ENCODE results near the gene NBDY.
A peak's percentile ranks its signal among the peaks of the same experiment; 100 is the strongest.
"Not testable (repeated sequence)": the region's sequence is repeated elsewhere in the genome, so short reads cannot be mapped to it uniquely, and the experiment has no call there.

Gene NBDY

DNA sequence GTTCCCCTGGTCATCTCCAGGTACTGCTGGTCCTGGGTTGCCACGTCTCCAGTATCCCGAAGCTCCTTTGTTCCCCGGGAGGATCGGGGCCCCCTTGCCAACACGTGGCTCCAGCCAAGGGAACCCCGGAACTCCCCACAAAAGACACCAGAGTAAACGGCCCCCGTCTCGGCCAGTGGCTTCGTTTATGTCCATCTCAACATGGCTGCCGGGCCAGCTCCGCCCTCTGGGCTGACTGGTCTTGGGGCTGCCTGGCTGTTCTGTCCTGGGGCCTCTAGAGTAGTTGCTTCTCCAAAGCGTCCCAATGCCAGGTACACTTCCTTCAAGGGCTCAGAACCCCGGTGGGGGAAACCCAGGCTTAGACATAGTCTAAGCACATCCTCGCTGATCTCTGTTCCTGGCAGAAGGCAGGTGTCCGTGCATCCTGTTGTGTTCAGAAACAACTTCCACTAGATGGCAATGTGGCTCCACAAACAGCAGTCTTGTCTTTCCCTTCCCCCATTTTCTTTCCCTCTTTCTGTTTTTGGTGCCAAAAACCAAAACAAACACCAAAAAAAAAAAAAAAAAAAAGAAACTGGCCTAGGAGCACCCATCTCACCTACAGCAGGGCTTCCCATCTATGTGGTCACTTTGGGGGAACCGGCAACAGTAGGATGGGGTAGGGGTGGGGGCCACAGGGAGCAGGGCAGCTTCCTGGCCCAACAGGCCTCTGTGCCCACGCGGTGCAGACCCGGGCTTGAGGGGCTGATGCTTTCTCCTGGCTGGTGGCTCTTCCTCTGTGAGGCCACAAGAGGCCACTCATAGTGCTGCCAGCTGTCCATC lies 35.3 kb downstream of the NBDY start:
- peak; percentile 62 for DNase-seq (ENCODE audit: low spot score)
- no peak for FAIRE-seq

DNA sequence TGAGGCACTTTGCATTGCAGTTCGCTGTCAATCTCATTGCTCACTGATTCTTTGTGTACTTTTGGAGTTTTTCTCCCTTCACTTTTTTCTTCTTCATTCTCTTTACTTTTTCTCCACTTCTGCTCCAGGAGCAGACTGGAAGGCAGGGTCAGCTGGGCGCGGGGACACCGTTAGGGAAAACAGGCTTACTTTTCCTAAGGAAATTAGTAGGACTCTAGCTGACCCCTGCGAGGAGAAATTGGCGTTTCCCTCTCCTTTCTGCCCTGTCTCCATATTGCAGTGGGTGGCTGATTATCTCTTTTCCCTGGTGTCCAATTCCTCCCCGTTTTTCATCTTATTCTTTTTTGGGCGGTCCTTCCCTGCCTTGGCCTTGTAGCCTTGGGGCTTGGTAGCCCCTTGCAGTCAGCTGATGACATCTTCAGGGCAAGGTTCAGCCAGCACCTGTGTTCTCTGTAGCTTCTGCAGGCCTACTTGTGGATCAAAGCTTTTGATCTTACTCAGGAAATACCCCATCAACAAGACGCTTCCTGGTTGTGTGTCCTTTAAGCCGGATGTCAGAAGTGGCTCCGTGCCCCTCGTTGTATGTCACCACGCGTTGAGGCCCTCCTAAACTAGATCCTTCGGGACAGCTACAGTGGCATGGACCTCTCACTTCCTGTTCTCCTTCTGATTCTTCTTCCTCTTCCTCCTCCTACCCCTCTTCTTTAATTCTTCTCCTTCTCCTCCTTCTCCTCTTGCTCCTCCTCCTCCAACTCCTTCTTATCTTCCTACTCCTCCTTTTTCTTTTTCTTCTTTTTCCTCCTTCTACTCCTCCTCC lies 36.1 kb downstream of the NBDY start:
- no peak for FAIRE-seq
- DNase-seq (ENCODE audit: low spot score): no peak

DNA sequence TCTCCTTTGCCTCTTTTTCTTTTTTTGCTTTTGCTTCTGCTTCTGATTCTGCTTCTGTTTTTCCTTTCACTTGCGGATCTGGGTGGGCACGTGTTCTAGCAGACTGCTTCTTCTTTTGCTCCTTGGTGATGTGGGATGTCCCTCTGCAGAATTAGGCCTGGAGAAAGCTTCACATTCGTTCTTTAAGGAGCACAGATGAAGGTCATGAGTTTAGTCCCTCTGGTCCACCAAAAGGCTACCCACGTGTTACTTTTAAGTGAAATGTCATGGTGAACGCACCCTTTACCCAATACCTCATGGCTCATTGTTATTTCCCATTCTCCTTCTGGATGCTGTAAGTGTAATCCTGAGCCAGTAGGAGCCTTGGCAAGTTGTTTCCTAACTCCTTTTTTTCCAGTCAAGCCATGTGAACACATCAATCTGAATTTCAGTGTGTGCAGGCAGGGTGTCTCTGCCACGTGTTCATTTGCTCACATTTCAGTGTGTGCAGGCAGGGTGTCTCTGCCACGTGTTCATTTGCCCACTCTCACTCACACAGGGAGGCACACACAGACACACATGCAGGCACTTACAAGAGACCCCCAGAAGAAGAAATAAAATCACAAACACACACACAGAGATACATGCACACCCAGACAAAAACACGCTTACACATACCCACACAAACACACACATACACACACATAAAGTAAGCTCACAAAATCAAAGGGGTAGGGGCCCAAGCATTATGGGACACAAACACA lies 36.9 kb downstream of the NBDY start:
- no peak for FAIRE-seq
- no peak for DNase-seq (ENCODE audit: low spot score)

DNA sequence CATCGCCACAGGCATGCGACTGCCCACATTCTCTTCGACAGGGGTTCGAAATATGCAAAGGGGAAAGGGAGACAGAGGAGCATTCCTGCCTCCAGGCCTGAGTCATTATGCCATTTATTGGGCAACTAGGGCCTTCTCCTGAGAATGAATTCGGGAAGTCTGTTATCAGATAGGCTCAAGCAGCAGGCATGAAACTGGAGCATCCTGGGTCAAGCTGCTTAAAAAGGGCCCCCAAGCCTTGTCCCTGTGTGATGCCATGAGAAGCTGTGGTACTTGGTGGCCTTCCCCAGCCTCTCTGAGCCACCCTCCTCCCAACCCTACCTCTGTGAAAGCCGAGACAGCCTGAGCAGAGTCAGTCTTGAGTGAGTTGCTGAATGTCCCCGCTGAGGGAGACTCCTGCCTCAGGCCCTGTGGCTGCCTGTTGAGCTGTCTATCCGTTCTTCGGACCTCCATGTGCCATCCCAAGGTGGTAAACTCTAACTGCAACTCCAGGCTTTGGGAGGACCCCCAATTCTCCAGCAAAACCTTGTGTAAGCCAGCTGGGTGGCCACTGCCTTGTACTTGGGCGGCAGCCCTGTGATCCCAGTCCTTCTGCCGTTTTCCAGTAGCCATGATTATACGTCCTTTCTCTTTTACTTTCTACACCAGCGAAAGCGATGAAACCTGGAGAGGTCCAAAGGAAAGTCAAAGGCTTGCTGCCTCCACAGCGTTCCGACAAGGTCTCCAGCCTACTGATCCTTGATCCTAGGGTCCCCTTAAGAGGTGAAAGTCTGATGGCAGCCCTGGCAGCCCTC lies 37.7 kb downstream of the NBDY start:
- DNase-seq (ENCODE audit: low spot score) (no peak), FAIRE-seq (no peak)

DNA sequence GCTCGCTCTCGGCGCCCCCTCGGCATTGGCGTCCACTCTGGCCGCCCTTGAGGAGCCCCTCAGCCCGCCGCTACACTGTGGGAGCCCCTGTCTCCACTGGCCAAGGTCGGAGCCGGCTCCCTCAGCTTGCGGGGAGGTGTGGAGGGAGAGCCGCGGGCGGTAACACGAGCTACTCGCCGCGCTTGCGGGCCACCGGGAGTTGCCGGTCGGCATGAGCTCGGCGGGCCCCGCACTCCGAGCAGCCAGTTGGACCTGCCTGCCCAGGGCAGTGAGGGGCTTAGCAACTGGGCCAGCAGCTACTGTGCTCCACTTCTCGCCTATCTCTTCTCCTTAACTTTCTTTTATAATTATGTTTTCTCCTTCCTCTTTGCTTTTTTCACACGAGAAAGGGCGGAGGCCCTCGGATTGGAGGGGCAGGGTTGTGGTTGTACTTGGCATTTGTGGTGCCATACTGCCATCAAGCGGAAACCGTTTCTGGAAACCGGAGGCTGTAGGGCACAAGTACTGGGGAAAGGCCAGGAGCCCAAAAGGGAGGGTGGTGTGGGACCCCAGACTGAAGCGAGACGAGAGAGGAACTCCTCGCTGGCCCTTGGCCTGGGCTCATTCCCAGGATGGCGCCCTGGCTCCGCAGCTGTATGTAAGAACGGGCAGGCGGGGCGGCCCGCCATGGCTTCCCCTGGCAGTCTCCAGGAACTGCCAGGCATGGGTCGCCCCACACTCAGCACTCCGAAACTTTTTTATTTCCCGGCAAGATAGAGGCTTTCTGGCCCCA lies 38.5 kb downstream of the NBDY start:
- not testable (repeated sequence) for DNase-seq (ENCODE audit: low spot score)

DNA sequence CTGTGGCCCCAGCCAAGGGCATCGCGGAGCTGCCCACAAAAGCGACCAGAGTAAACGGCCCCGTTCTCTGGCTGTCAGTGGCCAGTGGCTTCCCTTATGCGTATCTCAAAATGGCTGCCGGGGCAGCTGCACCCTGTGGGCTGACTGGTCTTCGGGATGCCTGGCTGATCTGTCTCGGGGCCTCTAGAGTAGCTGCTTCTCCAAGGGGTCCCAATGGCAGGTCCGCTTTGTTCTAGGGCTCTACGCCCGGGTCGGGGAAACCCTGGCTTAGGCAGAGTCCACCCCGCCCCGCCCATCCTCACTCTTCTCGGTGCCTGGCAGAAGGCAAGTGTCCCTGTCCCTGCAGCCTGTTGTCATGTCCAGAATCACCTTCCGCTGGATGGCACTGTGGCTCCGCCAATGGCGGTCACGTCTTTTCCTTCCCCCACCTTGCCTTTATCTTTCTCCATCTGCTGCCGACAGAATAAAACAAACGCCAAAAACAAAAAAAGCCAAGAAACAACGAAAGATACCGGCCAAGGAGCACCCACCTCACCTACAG lies 39.1 kb downstream of the NBDY start:
- not testable (repeated sequence) for DNase-seq (ENCODE audit: low spot score); FAIRE-seq

More for the DNA sequence above, 38.5 kb downstream of the NBDY start:
- FAIRE-seq: not testable (repeated sequence)

DNA sequence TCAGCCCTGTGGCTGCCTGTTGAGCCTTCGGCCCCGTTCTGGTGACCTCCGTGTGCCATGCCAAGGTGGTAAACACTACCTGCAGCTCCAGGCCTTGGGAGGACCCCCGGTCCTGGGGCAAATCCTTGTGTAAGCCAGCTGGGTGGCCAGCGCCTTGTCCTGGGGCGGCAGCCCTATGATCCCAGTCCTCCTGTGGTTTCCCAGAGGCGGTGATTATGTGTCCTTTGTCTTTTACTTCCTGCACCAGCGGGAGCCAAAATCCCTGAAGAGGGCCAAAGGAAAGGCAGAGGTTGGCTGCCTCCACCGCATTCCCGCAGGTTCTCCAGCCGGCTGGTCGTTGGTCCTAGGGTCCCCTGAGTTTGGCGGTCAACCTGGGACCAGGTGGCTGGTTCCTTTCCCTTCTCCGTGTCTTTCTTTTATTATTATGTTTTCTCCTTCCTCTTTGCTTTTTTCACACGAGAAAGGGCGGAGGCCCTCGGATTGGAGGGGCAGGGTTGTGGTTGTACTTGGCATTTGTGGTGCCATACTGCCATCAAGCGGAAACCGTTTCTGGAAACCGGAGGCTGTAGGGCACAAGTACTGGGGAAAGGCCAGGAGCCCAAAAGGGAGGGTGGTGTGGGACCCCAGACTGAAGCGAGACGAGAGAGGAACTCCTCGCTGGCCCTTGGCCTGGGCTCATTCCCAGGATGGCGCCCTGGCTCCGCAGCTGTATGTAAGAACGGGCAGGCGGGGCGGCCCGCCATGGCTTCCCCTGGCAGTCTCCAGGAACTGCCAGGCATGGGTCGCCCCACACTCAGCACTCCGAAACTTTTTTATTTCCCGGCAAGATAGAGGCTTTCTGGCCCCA lies 43.9 kb downstream of the NBDY start:
- not testable (repeated sequence) for DNase-seq (ENCODE audit: low spot score); FAIRE-seq

DNA sequence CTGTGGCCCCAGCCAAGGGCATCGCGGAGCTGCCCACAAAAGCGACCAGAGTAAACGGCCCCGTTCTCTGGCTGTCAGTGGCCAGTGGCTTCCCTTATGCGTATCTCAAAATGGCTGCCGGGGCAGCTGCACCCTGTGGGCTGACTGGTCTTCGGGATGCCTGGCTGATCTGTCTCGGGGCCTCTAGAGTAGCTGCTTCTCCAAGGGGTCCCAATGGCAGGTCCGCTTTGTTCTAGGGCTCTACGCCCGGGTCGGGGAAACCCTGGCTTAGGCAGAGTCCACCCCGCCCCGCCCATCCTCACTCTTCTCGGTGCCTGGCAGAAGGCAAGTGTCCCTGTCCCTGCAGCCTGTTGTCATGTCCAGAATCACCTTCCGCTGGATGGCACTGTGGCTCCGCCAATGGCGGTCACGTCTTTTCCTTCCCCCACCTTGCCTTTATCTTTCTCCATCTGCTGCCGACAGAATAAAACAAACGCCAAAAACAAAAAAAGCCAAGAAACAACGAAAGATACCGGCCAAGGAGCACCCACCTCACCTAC lies 44.5 kb downstream of the NBDY start:
- not testable (repeated sequence) for FAIRE-seq; DNase-seq (ENCODE audit: low spot score)

DNA sequence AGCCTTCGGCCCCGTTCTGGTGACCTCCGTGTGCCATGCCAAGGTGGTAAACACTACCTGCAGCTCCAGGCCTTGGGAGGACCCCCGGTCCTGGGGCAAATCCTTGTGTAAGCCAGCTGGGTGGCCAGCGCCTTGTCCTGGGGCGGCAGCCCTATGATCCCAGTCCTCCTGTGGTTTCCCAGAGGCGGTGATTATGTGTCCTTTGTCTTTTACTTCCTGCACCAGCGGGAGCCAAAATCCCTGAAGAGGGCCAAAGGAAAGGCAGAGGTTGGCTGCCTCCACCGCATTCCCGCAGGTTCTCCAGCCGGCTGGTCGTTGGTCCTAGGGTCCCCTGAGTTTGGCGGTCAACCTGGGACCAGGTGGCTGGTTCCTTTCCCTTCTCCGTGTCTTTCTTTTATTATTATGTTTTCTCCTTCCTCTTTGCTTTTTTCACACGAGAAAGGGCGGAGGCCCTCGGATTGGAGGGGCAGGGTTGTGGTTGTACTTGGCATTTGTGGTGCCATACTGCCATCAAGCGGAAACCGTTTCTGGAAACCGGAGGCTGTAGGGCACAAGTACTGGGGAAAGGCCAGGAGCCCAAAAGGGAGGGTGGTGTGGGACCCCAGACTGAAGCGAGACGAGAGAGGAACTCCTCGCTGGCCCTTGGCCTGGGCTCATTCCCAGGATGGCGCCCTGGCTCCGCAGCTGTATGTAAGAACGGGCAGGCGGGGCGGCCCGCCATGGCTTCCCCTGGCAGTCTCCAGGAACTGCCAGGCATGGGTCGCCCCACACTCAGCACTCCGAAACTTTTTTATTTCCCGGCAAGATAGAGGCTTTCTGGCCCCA lies 49.3 kb downstream of the NBDY start:
- not testable (repeated sequence) for FAIRE-seq; DNase-seq (ENCODE audit: low spot score)

DNA sequence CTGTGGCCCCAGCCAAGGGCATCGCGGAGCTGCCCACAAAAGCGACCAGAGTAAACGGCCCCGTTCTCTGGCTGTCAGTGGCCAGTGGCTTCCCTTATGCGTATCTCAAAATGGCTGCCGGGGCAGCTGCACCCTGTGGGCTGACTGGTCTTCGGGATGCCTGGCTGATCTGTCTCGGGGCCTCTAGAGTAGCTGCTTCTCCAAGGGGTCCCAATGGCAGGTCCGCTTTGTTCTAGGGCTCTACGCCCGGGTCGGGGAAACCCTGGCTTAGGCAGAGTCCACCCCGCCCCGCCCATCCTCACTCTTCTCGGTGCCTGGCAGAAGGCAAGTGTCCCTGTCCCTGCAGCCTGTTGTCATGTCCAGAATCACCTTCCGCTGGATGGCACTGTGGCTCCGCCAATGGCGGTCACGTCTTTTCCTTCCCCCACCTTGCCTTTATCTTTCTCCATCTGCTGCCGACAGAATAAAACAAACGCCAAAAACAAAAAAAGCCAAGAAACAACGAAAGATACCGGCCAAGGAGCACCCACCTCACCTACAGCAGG lies 50.0 kb downstream of the NBDY start:
- DNase-seq (ENCODE audit: low spot score); FAIRE-seq: not testable (repeated sequence)

DNA sequence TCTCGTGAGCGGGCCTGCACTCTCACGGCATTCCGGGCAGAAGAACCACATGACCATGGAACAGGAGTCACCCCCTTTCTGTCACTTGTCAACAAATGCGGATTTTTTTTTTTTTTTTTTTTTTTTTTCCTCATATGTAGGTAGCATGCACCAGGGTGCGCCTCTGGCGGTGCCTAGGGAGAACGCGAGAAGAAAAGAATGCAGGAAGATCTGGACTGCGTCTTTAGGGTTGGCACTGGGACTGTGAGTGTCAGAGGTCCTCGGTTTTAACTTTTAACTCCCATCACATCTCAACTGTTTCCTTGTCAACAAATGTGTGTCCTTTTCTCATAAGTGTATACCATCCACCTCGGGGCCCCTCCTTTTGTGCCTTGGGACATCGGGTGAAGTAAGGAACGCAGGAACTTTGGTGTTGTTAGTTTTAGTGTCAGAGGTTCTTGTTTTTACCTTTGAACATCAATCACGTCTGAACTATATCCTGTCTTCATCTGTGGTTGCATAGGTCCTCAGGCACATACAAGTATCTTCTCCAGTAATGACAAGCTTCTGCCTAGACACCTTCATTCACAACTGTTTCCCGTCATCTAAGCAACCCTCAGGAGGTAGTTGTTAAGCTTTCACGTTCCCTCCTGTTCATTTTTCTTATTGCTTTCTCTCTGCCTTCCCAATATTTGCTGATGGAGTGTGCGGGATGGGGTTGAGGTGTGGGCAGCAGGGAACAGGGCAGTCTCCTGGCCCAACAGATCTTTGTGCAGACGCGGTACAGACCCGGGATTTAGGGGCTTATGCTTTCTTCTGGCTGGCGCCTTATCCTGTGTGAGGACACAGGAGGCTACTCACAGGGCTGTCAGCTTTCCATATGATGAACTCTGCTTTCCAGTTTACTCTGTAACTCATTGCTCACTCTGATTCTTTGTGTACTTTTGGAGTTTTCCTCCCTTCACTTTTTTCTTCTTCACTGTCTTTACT lies 51.9 kb downstream of the NBDY start:
- FAIRE-seq; DNase-seq (ENCODE audit: low spot score): not testable (repeated sequence)

DNA sequence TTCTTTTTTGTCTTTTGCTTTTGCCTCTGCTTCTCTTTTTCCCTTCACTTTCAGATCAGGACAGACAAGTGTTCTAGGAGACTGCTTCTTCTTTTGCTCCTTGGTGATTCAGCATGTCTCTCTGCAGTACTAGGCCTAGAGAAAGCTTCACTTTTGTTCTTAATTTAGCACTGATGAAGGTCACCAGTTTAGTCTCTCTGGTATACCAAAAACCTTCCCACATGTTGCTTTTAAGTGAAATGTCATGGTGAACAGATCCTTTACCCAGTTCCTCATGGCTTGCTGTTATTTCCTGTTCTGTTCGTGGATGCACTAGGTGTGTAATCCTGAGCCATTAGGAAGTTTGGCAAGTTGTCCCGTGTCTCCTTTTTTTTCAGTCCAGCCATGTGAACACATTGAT lies 53.3 kb downstream of the NBDY start:
- no peak for FAIRE-seq
- no peak for DNase-seq (ENCODE audit: low spot score)

DNA sequence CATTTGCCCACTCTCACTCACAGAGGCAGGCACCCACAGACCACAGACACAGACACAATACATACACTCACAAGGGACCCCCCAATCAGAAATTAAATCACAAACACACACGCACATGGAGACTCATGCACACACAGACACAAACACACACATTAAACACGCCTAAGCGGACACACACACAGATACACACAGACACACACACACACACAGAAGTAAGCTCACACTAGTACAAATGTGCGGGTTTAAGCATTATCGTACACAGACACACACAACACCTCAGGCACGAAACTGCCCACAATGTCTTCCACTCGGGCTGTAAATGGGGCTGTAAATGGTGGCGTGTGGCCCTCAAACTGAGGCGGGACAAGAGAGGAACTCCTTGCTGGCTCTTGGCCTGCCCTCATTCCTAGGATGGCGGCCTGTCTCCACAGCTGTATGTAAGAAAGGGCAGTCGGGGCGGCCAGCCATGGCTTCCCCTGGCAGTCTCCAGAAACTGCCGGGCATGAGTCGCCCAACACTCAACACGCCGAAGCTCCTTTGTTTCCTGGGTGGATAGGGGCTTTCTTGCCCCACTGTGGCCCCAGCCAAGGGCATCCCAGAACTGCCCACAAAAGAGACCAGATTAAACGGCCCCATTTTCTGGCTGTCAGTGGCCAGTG lies 53.9 kb downstream of the NBDY start:
- FAIRE-seq (no peak), DNase-seq (ENCODE audit: low spot score) (no peak)

DNA sequence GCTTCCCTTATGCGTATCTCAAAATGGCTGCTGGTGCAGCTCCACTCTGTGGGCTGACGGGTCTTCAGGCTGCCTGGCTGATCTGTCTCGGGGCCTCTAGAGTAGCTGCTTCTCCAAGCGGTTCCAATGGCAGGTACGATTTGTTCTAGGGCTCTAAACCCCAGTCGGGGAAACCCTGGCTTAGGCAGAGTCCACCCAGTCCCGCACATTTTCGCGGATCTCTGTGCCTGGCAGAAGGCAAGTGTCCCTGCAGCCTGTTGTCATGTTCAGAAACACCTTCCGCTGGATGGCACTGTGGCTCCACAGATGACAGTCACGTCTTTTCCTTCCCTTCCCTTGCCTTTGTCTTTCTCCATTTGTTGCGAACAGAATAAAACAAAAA lies 54.4 kb downstream of the NBDY start:
- DNase-seq (ENCODE audit: low spot score) (no peak), FAIRE-seq (no peak)

DNA sequence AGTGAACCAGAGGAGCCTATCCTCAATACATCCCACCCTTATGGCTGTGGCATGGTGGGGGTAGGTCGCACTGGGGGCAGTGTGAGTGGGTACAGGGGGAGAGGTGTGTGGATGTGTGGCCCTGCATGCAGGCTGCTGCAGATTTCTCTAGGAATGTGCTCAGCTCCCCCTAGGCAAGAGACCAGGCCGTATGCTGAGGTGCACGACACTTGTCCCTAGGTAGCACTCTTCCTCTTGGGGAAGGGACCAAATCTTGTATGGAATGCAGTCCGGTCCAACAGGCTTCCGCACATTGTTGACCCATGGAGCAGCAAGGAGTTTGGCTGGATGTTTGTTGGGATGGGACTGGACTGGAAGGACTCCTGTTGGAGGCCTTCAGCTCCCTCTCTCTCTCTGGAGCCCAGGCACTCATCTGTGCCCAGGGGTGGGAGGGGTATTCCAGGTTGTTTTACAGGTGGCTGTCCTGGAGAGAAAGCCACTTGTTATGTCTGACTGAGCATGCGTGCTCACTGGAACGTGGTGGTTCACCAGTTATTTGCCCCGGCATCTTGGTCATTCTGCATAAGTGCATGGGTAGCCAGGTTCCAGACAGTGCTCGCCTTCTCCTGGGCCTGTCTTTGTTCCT lies 55.1 kb downstream of the NBDY start:
- FAIRE-seq: no peak
- no peak for DNase-seq (ENCODE audit: low spot score)

All from urothelium cell line (cell line).